ENCODE measurements around the gene UQCR10. TPM values are rescaled to one million over a fixed set of nuclear protein-coding genes. Genes with fewer than 3 reads are reported as not detected.

The UQCR10 gene
- total and polyA plus RNA-seq, 2 donors from 2014 or later: 78.7 to 479 TPM

DNA sequence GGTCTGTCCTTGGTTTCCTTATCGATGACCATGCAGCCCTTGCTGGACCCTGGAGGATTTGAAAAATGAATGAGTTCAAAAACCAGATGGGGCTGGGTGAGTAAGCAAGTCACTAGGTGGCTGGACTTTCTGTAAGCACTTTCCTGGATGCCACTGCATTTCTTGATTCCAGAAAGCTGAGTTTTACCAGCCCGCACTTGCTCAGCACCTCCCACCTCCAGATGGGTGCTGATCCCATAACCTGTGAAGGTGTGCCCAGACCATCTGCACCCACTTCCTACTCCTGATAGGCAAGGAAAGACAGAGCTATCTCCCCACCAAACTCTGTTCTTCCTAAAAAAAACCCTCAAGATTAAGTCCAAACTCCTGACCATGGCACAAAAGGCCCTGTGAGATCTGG is 49.8 kb downstream of the UQCR10 start:
- no peak for DNase-seq
- no peak overlapping the region for H3K9ac ChIP-seq (ENCODE audit: low read length in 3 of 3)
- no peaks in the 10 kb centered on the region for H3K27me3 ChIP-seq (ENCODE audit: control insufficient read depth, insufficient read depth, low read length)
- no peak for FAIRE-seq
- H3K4me1 ChIP-seq (ENCODE audit: control insufficient read depth in 2 of 3, insufficient read depth in 2 of 3, low read depth in 1 of 3, low read length in 3 of 3): peaks cover 0 to 4% (median 0%) of the 10 kb centered on the region in 3 donors
- intact Hi-C loops (cut with DNase I): no loop called here
- H3K4me3 ChIP-seq (ENCODE audit: low read length in 3 of 3): no peak overlapping the region
- H3K9me3 ChIP-seq (ENCODE audit: control insufficient read depth in 2 of 3, insufficient read depth in 1 of 3, low read length in 3 of 3): no peaks in the 10 kb centered on the region
- peaks cover 2 to 32% (median 31%) of the 10 kb centered on the region in 3 donors for H3K36me3 ChIP-seq (ENCODE audit: control insufficient read depth in 2 of 3, insufficient read depth in 3 of 3, low read length in 3 of 3)
- TF ChIP-seq, protein P1, sequence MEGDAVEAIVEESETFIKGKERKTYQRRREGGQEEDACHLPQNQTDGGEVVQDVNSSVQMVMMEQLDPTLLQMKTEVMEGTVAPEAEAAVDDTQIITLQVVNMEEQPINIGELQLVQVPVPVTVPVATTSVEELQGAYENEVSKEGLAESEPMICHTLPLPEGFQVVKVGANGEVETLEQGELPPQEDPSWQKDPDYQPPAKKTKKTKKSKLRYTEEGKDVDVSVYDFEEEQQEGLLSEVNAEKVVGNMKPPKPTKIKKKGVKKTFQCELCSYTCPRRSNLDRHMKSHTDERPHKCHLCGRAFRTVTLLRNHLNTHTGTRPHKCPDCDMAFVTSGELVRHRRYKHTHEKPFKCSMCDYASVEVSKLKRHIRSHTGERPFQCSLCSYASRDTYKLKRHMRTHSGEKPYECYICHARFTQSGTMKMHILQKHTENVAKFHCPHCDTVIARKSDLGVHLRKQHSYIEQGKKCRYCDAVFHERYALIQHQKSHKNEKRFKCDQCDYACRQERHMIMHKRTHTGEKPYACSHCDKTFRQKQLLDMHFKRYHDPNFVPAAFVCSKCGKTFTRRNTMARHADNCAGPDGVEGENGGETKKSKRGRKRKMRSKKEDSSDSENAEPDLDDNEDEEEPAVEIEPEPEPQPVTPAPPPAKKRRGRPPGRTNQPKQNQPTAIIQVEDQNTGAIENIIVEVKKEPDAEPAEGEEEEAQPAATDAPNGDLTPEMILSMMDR (IDR thresholded peaks at IDR 0.05; ENCODE audit: borderline replicate concordance, extremely low read depth, insufficient read depth): no peak
- no peak overlapping the region for H3K27ac ChIP-seq (ENCODE audit: low read depth in 2 of 2, low read length in 2 of 2)

GRCh38 chr22:29817724-29818123 is 50.6 kb downstream of the UQCR10 start:
- FAIRE-seq: no peak
- H3K36me3 ChIP-seq (ENCODE audit: control insufficient read depth in 2 of 3, insufficient read depth in 3 of 3, low read length in 3 of 3): peaks cover 2 to 28% (median 25%) of the 10 kb centered on the region in 3 donors
- no peak for DNase-seq
- no peak overlapping the region for H3K9ac ChIP-seq (ENCODE audit: low read length in 3 of 3)
- no peaks in the 10 kb centered on the region for H3K27me3 ChIP-seq (ENCODE audit: control insufficient read depth, insufficient read depth, low read length)
- no peak overlapping the region for H3K27ac ChIP-seq (ENCODE audit: low read depth in 2 of 2, low read length in 2 of 2)
- TF ChIP-seq, protein P1 (IDR thresholded peaks at IDR 0.05; ENCODE audit: borderline replicate concordance, extremely low read depth, insufficient read depth): no peak
- intact Hi-C loops (cut with DNase I): no loop called here
- no peaks in the 10 kb centered on the region for H3K9me3 ChIP-seq (ENCODE audit: control insufficient read depth in 2 of 3, insufficient read depth in 1 of 3, low read length in 3 of 3)
- H3K4me3 ChIP-seq (ENCODE audit: low read length in 3 of 3): no peak overlapping the region
- peaks cover 0 to 4% (median 2%) of the 10 kb centered on the region in 3 donors for H3K4me1 ChIP-seq (ENCODE audit: control insufficient read depth in 2 of 3, insufficient read depth in 2 of 3, low read depth in 1 of 3, low read length in 3 of 3)

GRCh38 chr22:29819501-29819900 is 52.3 kb downstream of the UQCR10 start:
- Histone ChIP-seq H3K36me3 (ENCODE audit: control insufficient read depth in 2 of 3, insufficient read depth in 3 of 3, low read length in 3 of 3) (peaks cover 4 to 19% (median 16%) of the 10 kb centered on the region in 3 donors), H3K4me3 (ENCODE audit: low read length in 3 of 3) (no peak overlapping the region), H3K27ac (ENCODE audit: low read depth in 2 of 2, low read length in 2 of 2) (no peak overlapping the region), H3K9ac (ENCODE audit: low read length in 3 of 3) (no peak overlapping the region), H3K27me3 (ENCODE audit: control insufficient read depth, insufficient read depth, low read length) (no peaks in the 10 kb centered on the region), H3K4me1 (ENCODE audit: control insufficient read depth in 2 of 3, insufficient read depth in 2 of 3, low read depth in 1 of 3, low read length in 3 of 3) (peaks cover 0 to 4% (median 2%) of the 10 kb centered on the region in 3 donors), H3K9me3 (ENCODE audit: control insufficient read depth in 2 of 3, insufficient read depth in 1 of 3, low read length in 3 of 3) (no peaks in the 10 kb centered on the region)
- intact Hi-C loops (cut with DNase I): no loop called here
- DNase-seq (no peak), FAIRE-seq (no peak)
- TF ChIP-seq, protein P1 (IDR thresholded peaks at IDR 0.05; ENCODE audit: borderline replicate concordance, extremely low read depth, insufficient read depth): no peak

Other genes starting within 250 kb of the UQCR10 start
- 37.9 TPM for gene THOC5, start 213.6 kb upstream of the UQCR10 start, total RNA-seq
- gene THOC5, start 213.6 kb upstream of the UQCR10 start, polyA plus RNA-seq (ENCODE audit: insufficient read depth, low read depth, low replicate concordance): 23.1 TPM
- gene NIPSNAP1, start 186.3 kb upstream of the UQCR10 start, total RNA-seq: 48.8 TPM
- 136 TPM for gene NIPSNAP1, start 186.3 kb upstream of the UQCR10 start, polyA plus RNA-seq (ENCODE audit: insufficient read depth, low read depth, low replicate concordance)
- 60.6 TPM for gene NF2, start 163.7 kb upstream of the UQCR10 start, total RNA-seq
- 15.4 TPM for gene NF2, start 163.7 kb upstream of the UQCR10 start, polyA plus RNA-seq (ENCODE audit: insufficient read depth, low read depth, low replicate concordance)
- gene CABP7, start 47.4 kb upstream of the UQCR10 start, total RNA-seq: 0.06 TPM
- gene CABP7, start 47.4 kb upstream of the UQCR10 start, polyA plus RNA-seq (ENCODE audit: insufficient read depth, low read depth, low replicate concordance): not detected
- 21.3 TPM for gene ZMAT5, start 362 bp upstream of the UQCR10 start, total RNA-seq
- gene ZMAT5, start 362 bp upstream of the UQCR10 start, polyA plus RNA-seq (ENCODE audit: insufficient read depth, low read depth, low replicate concordance): 47.7 TPM
- gene ASCC2, start 70.9 kb downstream of the UQCR10 start, total RNA-seq: 51.3 TPM
- gene ASCC2, start 70.9 kb downstream of the UQCR10 start, polyA plus RNA-seq (ENCODE audit: insufficient read depth, low read depth, low replicate concordance): 41.9 TPM
- gene MTMR3, start 115.8 kb downstream of the UQCR10 start, total RNA-seq: 56.2 TPM
- 9.6 TPM for gene MTMR3, start 115.8 kb downstream of the UQCR10 start, polyA plus RNA-seq (ENCODE audit: insufficient read depth, low read depth, low replicate concordance)